ENCODE data around the gene BANP. TPM values are rescaled to one million over a fixed set of nuclear protein-coding genes. Genes with fewer than 3 reads are reported as not detected.

The BANP gene
- polyA plus RNA-seq, 6 donors from 2014 or later: 24.3 to 40.1 (median 28.5) TPM

DNA sequence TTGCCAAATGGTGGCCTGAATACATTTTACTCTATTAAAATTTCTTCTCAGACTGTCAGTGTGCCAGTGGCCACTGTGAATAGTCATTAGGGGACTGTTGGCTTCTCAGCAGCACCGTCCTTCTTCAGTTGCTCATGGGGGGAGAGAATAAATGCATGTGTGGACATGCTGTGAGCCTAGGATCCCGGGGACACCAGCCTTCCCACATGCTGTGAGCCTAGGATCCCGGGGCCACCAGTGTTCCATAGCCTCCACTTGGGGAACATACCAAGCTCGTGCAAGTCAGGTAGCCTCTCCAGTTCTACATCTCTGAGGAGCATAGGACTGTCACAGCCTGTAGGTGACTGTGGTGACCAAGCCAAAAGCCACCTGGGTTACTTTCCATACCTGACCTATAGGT is 51.5 kb downstream of the BANP start:
- no peak overlapping the region for H3K4me3 Mint-ChIP-seq
- H3K4me1 Mint-ChIP-seq: peaks cover 14 to 37% (median 22%) of the 10 kb centered on the region in 3 donors
- peaks cover 8 to 12% of the 10 kb centered on the region in 2 donors for H3K36me3 Mint-ChIP-seq
- peak overlapping the region in 4 of 6 donors; percentile 10 to 69 (median 52) for H3K27ac Mint-ChIP-seq
- no peaks in the 10 kb centered on the region for H3K27me3 Mint-ChIP-seq
- ATAC-seq (ENCODE audit: low read depth in 2 of 2) (no peak), DNase-seq (no peak)
- H3K9me3 Mint-ChIP-seq: no peaks in the 10 kb centered on the region

DNA sequence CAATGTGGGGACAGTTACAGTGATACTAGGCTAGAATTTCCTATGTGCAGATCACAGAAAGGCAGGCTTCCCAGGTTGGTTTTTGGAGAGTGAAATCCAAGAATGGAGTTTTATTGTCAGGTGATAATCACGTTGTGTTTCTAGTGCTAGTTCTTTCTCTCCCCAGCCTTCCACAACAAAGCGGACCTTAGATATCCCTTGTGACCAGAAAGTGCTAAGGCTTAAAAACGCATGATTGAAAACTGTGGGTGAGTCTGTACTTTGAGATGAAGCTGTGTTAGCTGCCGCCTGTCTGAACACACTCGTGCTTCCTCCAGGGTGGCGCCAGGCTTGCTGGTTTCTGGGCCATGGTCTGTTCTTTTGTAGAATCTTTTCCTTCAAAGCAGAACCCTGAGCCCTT is 52.1 kb downstream of the BANP start:
- no peak for ATAC-seq (ENCODE audit: low read depth in 2 of 2)
- no peaks in the 10 kb centered on the region for H3K9me3 Mint-ChIP-seq

DNA sequence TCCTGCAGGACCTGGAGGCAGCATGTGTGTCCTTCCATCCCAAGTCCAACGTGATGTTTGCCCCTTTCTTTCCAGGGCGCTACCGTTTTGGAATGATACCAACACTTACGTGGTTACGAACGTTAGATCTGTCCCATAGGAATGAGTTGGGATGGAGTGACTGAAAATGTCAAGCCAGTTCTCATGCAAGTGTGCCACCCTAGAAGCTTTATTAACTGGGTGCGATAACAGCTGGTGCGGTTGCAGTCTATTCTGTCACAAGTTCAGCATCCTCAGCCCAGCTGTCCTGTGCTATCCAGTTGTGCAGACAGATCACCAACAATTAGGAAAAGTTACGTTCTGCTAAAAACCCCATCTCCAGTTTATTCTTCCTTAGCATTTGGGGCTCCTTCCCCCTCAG is 52.5 kb downstream of the BANP start:
- no peaks in the 10 kb centered on the region for H3K9me3 Mint-ChIP-seq
- H3K27me3 Mint-ChIP-seq: no peaks in the 10 kb centered on the region
- no peak overlapping the region for H3K4me3 Mint-ChIP-seq
- peaks cover 18 to 41% (median 29%) of the 10 kb centered on the region in 3 donors for H3K4me1 Mint-ChIP-seq
- peak overlapping the region in 5 of 6 donors; percentile 1 to 84 (median 49) for H3K27ac Mint-ChIP-seq
- peaks cover 14 to 16% of the 10 kb centered on the region in 2 donors for H3K36me3 Mint-ChIP-seq
- ATAC-seq (ENCODE audit: low read depth in 2 of 2) (no peak), DNase-seq (no peak)

More for the DNA sequence above, 52.1 kb downstream of the BANP start:
- Mint-ChIP-seq H3K27me3 (no peaks in the 10 kb centered on the region), H3K4me1 (peaks cover 17 to 37% (median 24%) of the 10 kb centered on the region in 3 donors), H3K36me3 (peaks cover 12 to 13% of the 10 kb centered on the region in 2 donors), H3K4me3 (no peak overlapping the region), H3K27ac (peak overlapping the region in 2 of 6 donors; percentile 72 to 81)
- no peak for DNase-seq

DNA sequence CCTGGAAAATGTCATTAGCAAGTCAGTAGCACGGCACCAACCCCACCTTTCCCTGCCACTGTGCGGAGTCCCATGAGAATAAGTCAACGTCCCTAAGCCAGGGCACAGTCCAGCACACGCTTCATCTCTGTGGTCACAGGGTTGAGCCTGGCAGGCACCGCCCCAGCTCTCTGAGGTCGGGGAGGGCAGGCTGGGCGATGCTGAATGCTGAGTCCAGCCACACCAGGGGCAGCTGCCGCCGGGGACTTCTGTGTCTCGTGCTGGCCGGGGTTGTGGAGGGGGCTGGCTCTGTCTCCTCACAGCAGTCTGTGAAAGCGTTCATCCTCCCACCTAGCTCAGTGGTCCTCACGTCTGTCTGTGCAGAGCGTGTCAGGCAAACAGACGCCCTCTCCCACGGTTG is 53.2 kb downstream of the BANP start:
- ATAC-seq (ENCODE audit: low read depth in 2 of 2): no peak
- Mint-ChIP-seq H3K4me1 (peaks cover 21 to 48% (median 34%) of the 10 kb centered on the region in 3 donors), H3K36me3 (peaks cover 14 to 20% of the 10 kb centered on the region in 2 donors), H3K27ac (peak overlapping the region; percentile 17 to 94 (median 86)), H3K27me3 (no peaks in the 10 kb centered on the region), H3K4me3 (no peak overlapping the region), H3K9me3 (no peaks in the 10 kb centered on the region)
- no peak for DNase-seq

DNA sequence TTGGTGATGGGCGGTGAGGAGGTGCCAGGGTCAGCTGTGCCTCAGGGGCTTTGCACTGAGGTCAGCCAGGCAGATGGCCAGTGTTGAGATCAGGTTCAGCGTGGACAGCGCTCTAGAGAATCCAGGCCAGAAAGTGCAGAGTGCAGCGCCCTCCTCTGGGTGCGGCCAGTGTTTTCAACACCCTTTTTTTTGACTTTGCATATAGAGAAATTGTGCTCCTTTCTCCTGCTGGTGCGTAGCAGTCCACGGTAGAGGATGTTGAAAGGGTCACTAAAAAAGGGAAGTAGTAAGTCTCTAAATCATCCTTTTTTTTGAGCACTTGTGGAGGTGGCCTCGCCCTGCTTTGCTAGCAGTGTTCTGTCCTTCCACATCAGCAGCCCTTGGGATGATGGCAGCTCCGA is 53.9 kb downstream of the BANP start:
- ATAC-seq (ENCODE audit: low read depth in 2 of 2): peak; percentile 96 to 98
- DNase-seq: peak; percentile 61
- Mint-ChIP-seq H3K4me1 (peaks cover 21 to 48% (median 34%) of the 10 kb centered on the region in 3 donors), H3K36me3 (peaks cover 14 to 20% of the 10 kb centered on the region in 2 donors), H3K4me3 (peak overlapping the region in 7 of 8 donors; percentile 32 to 76 (median 67)), H3K27me3 (no peaks in the 10 kb centered on the region), H3K9me3 (no peaks in the 10 kb centered on the region), H3K27ac (peak overlapping the region; percentile 80 to 95 (median 91))

GRCh38 chr16:88005968-88006367 is 54.7 kb downstream of the BANP start:
- peaks cover 19 to 24% of the 10 kb centered on the region in 2 donors for H3K36me3 Mint-ChIP-seq
- no peak for ATAC-seq (ENCODE audit: low read depth in 2 of 2)
- peak overlapping the region; percentile 80 to 95 (median 91) for H3K27ac Mint-ChIP-seq
- peak overlapping the region in 2 of 8 donors; percentile 64 to 76 for H3K4me3 Mint-ChIP-seq
- peaks cover 21 to 52% (median 34%) of the 10 kb centered on the region in 3 donors for H3K4me1 Mint-ChIP-seq
- DNase-seq: no peak
- H3K27me3 Mint-ChIP-seq: no peaks in the 10 kb centered on the region
- H3K9me3 Mint-ChIP-seq: no peaks in the 10 kb centered on the region

DNA sequence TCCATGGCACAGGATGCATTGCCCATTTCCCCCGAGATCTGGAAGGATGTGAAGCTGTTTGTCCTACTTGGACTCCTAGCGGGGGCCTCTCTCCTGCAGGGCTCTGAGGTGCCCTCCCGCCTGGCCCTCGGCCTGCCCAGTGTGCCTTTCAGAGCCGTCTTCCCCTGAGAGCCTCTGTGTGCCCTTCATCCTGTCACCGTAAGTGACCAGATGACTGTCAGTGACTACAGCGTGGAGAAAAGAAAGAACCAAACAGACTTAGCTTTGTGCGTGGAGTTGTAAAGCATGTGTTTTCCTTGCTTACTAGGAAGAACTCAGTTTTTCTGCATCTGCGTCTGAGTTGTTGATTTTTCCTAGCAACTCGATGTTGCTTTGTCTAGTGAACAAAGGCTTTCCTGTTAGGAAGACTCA is 56.1 kb downstream of the BANP start:
- DNase-seq (no peak), ATAC-seq (ENCODE audit: low read depth in 2 of 2) (no peak)
- peak overlapping the region in 1 of 8 donors; percentile 25 for H3K4me3 Mint-ChIP-seq
- no peaks in the 10 kb centered on the region for H3K9me3 Mint-ChIP-seq
- H3K27ac Mint-ChIP-seq: peak overlapping the region in 4 of 6 donors; percentile 15 to 83 (median 65)
- H3K36me3 Mint-ChIP-seq: peaks cover 21 to 28% of the 10 kb centered on the region in 2 donors
- H3K4me1 Mint-ChIP-seq: peaks cover 21 to 50% (median 34%) of the 10 kb centered on the region in 3 donors
- H3K27me3 Mint-ChIP-seq: no peaks in the 10 kb centered on the region

- Mint-ChIP-seq H3K9me3 (no peaks in the 10 kb centered on the region), H3K27ac (peak overlapping the region in 3 of 6 donors; percentile 21 to 85 (median 52)), H3K36me3 (peaks cover 21 to 28% of the 10 kb centered on the region in 2 donors), H3K4me1 (peaks cover 25 to 42% (median 32%) of the 10 kb centered on the region in 3 donors), H3K4me3 (no peak overlapping the region), H3K27me3 (no peaks in the 10 kb centered on the region)
- DNase-seq: no peak
- peak in 1 of 2 donors; percentile 26 for ATAC-seq (ENCODE audit: low read depth in 2 of 2)
Observed at GRCh38 chr16:88008840-88009239, 57.6 kb downstream of the BANP start.

DNA sequence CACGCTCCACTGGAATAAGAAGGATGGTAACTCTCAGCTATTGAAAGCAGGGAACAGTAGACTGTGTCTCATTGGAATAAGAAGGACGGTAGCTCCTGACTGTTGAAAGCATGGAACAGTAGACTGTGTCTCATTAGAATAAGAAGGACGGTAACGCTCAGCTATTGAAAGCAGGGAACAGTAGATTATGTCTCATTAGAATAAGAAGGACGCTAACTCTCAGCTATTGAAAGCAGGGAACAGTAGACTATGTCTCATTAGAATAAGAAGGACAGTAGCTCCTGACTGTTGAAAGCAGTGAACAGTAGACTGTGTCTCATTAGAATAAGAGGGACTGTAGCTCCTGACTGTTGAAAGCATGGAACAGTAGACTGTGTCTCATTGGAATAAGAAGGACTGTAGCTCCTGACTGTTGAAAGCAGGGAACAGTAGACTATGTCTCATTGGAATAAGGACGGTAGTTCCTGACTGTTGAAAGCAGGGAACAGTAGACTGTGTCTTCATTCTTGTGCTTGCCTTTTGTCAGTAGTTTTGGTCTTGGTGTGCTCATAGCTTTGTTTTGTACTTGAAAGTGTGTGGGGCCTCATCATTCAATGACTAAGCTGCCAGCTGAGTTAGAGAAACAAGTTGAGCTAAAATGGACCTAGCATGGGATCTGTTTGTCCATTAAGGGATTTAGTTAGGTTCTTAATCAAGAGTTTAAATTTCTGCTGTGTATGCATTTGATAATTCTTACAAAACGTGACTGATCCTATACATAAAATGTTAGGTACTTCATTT is 58.5 kb downstream of the BANP start:
- Mint-ChIP-seq H3K36me3 (peaks cover 21 to 23% of the 10 kb centered on the region in 2 donors), H3K9me3 (no peaks in the 10 kb centered on the region)

DNA sequence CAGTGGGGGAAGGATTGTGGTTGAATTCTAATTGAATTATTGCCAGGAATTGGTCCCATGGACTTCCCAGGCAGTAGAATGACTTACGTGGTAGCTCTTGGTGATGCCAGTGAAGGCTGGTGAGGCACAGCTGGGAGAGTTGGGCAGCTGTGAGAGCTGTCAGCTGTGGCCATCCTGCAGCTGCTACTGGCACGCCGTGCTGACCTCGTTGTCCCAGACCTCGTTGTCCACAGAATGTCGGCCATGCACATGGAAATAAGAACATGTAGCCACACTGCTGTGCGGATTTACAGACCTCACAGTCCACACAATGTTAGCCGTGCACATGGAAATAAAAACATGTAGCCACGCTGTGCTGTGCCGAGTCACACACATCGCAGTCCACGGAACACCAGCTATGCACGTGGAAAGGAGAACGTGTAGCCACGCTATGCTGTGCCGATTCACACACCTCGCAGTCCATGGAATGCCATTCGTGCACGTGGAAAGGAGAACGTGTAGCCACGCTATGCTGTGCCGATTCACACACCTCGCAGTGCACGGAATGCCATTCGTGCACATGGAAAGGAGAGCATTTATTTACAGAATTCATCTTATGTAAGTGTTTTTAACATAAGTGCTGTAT is 59.2 kb downstream of the BANP start:
- H3K27me3 Mint-ChIP-seq: no peaks in the 10 kb centered on the region
- H3K4me1 Mint-ChIP-seq: peaks cover 22 to 26% (median 23%) of the 10 kb centered on the region in 3 donors
- no peak overlapping the region for H3K4me3 Mint-ChIP-seq
- ATAC-seq (ENCODE audit: low read depth in 2 of 2) (no peak), DNase-seq (no peak)
- H3K9me3 Mint-ChIP-seq: no peaks in the 10 kb centered on the region
- H3K36me3 Mint-ChIP-seq: peaks cover 21 to 23% of the 10 kb centered on the region in 2 donors
- H3K27ac Mint-ChIP-seq: peak overlapping the region in 2 of 6 donors; percentile 18 to 79

More for the DNA sequence above, 58.5 kb downstream of the BANP start:
- Mint-ChIP-seq H3K4me1 (peaks cover 23 to 33% (median 25%) of the 10 kb centered on the region in 3 donors), H3K27me3 (no peaks in the 10 kb centered on the region), H3K27ac (peak overlapping the region in 3 of 6 donors; percentile 15 to 79 (median 52)), H3K4me3 (no peak overlapping the region)
- ATAC-seq (ENCODE audit: low read depth in 2 of 2) (no peak), DNase-seq (no peak)

DNA sequence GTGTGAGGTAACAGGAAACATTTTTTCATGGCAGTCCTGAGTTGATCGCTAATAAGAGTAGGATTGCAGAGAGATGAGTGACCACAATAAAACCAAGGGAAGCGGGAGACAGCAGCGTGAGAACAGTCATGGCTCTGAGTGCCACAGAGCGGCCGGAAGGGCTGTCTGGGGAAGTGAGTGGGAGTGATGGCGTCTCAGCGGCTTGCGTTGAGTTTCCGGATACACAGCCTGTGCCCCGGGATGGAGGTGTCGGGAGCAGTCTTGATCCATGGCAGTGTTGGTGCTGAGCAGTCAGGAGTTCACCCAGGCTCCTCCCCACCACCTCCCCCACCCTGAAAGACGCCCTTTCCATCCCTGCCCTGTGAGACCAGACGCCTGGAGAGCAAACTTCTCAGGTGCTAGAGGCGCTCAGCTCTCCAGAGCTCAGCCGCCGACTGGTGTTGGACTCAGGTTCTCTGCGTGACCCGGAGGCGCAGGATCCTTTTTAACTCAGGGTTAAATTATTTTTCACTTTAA is 59.8 kb downstream of the BANP start:
- ATAC-seq (ENCODE audit: low read depth in 2 of 2) (no peak), DNase-seq (no peak)
- Mint-ChIP-seq H3K27ac (peak overlapping the region in 2 of 6 donors; percentile 18 to 57), H3K27me3 (no peaks in the 10 kb centered on the region), H3K36me3 (peaks cover 21 to 23% of the 10 kb centered on the region in 2 donors), H3K4me1 (peaks cover 17 to 24% (median 20%) of the 10 kb centered on the region in 3 donors), H3K4me3 (no peak overlapping the region), H3K9me3 (no peaks in the 10 kb centered on the region)

- Mint-ChIP-seq H3K4me1 (peaks cover 17 to 20% (median 18%) of the 10 kb centered on the region in 3 donors), H3K4me3 (no peak overlapping the region), H3K36me3 (peaks cover 17 to 18% of the 10 kb centered on the region in 2 donors), H3K27me3 (no peaks in the 10 kb centered on the region), H3K27ac (peak overlapping the region in 1 of 6 donors; percentile 66), H3K9me3 (no peaks in the 10 kb centered on the region)
- no peak for ATAC-seq (ENCODE audit: low read depth in 2 of 2)
- no peak for DNase-seq
Observed at GRCh38 chr16:88012360-88012759, 61.1 kb downstream of the BANP start.

DNA sequence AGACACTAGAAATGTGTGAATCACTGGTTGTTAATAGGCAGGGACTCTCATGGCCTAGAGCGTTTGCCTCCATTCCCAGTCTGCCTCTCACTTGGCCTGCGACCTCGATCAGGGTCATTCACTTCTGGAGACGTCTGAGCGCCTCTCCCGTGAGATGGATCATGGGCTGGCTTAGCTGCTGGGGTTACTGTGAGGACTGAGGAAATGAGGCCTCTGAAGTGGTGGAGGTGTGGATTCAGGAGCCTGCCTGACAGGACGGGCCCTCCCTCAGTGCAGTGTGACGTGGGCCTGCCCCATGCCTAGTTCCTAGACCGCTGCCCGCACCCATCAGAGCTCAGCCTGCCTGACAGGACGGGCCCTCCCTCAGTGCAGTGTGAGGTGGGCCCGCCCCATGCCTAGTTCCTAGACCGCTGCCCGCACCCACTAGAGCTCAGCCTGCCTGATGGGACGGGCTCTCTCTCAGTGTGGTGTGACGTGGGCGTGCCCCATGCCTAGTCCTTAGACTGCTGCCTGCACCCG is 61.9 kb downstream of the BANP start:
- Mint-ChIP-seq H3K4me1 (peaks cover 15 to 17% (median 17%) of the 10 kb centered on the region in 3 donors), H3K36me3 (peaks cover 9 to 16% of the 10 kb centered on the region in 2 donors), H3K27ac (peak overlapping the region in 2 of 6 donors; percentile 30 to 63), H3K4me3 (no peak overlapping the region), H3K27me3 (no peaks in the 10 kb centered on the region), H3K9me3 (no peaks in the 10 kb centered on the region)
- no peak for DNase-seq
- no peak for ATAC-seq (ENCODE audit: low read depth in 2 of 2)
